Ammon's horn (tissue), 1 donor: ENCODE results near the gene POTEF.
"Not testable (repeated sequence)": the region's sequence is repeated elsewhere in the genome, so short reads cannot be mapped to it uniquely, and the experiment has no call there.

Experiments
- DNase-seq: peaks from one replicate; pipeline ENCODE4 v3.0.0-alpha.2; 2016; ENCODE audit warnings: low spot score

POTEF gene

GRCh38 chr2:130129120-130129829 is at the start of gene POTEF:
Gene POTEF, minus strand, starts transcription at chr2:130129222. Its CDS starts 8,707 bp downstream, at chr2:130120515.
- DNase-seq = not testable (repeated sequence)

- not testable (repeated sequence) for DNase-seq
Observed at GRCh38 chr2:130174866-130175265, 45.8 kb upstream of the POTEF start.

GRCh38 chr2:130169896-130170295 is 40.9 kb upstream of the POTEF start:
- no peak for DNase-seq

- DNase-seq = not testable (repeated sequence)
Observed at GRCh38 chr2:130169163-130169562, 40.1 kb upstream of the POTEF start.

- DNase-seq = not testable (repeated sequence)
Observed at GRCh38 chr2:130166611-130167010, 37.6 kb upstream of the POTEF start.

GRCh38 chr2:130165293-130166016 is 36.4 kb upstream of the POTEF start:
- DNase-seq = no peak

- no peak for DNase-seq
Observed at GRCh38 chr2:130162968-130163367, 33.9 kb upstream of the POTEF start.

GRCh38 chr2:130162486-130162885 is 33.5 kb upstream of the POTEF start:
- DNase-seq = not testable (repeated sequence)

GRCh38 chr2:130160838-130161705 is 32.0 kb upstream of the POTEF start:
- not testable (repeated sequence) for DNase-seq

GRCh38 chr2:130160131-130160530 is 31.1 kb upstream of the POTEF start:
- no peak for DNase-seq

- DNase-seq = not testable (repeated sequence)
Observed at GRCh38 chr2:130159376-130159775, 30.4 kb upstream of the POTEF start.

GRCh38 chr2:130158631-130159030 is 29.6 kb upstream of the POTEF start:
- DNase-seq = no peak

- DNase-seq = not testable (repeated sequence)
Observed at GRCh38 chr2:130157825-130158514, 28.9 kb upstream of the POTEF start.

GRCh38 chr2:130157354-130157753 is 28.3 kb upstream of the POTEF start:
- DNase-seq = not testable (repeated sequence)

- no peak for DNase-seq
Observed at GRCh38 chr2:130156624-130157004, 27.6 kb upstream of the POTEF start.

- peak; percentile 73 for DNase-seq
Observed at GRCh38 chr2:130155956-130156623, 27.1 kb upstream of the POTEF start.

- no peak for DNase-seq
Observed at GRCh38 chr2:130154773-130155765, 26.0 kb upstream of the POTEF start.

GRCh38 chr2:130154423-130154770 is 25.4 kb upstream of the POTEF start:
- DNase-seq = not testable (repeated sequence)

- not testable (repeated sequence) for DNase-seq
Observed at GRCh38 chr2:130153721-130154422, 24.9 kb upstream of the POTEF start.
